Naive B cell (primary cell): ENCODE data around the gene RAD18. TPM values are rescaled to one million over a fixed set of nuclear protein-coding genes. Genes with fewer than 3 reads are reported as not detected.

Experiments used
- ATAC-seq, 2 donors: fragments of 150-1000 bp; cut with Tn5 transposase; 2 replicates each; pipeline ENCODE4 v1.10.0; 2021; ENCODE audit warnings: low read depth in 2 of 2, mild to moderate bottlenecking in 2 of 2, moderate library complexity in 2 of 2
- DNase-seq: peaks from one replicate; pipeline ENCODE4 v3.0.0; 2022
- H3K27ac Mint-ChIP-seq, 6 donors: one replicate each; pipeline ENCODE4 v1.8.0; 2020 to 2022; ENCODE audit warnings: mild to moderate bottlenecking in 6 of 6, mixed read lengths in 6 of 6, moderate library complexity in 5 of 6, inconsistent platforms in 2 of 6
- H3K27me3 Mint-ChIP-seq, 3 donors: one replicate each; pipeline ENCODE4 v1.8.0; 2021 to 2022; ENCODE audit warnings: mixed read lengths in 3 of 3, mild to moderate bottlenecking in 1 of 3
- H3K36me3 Mint-ChIP-seq, 2 donors: one replicate each; pipeline ENCODE4 v1.8.0; 2020 to 2022; ENCODE audit warnings: mixed read lengths in 2 of 2, inconsistent platforms in 1 of 2, mild to moderate bottlenecking in 1 of 2
- H3K4me1 Mint-ChIP-seq, 3 donors: one replicate each; pipeline ENCODE4 v1.8.0; 2020 to 2022; ENCODE audit warnings: mixed read lengths in 3 of 3, inconsistent platforms in 1 of 3, mild to moderate bottlenecking in 1 of 3, moderate library complexity in 1 of 3
- H3K4me3 Mint-ChIP-seq, 8 donors: one replicate each; pipeline ENCODE4 v1.8.0; 2020 to 2022; ENCODE audit warnings: mild to moderate bottlenecking in 8 of 8, mixed read lengths in 8 of 8, moderate library complexity in 8 of 8, inconsistent platforms in 2 of 8
- H3K9me3 Mint-ChIP-seq, 7 donors: one replicate each; pipeline ENCODE4 v1.8.0; 2020 to 2022; ENCODE audit warnings: mixed read lengths in 7 of 7, mild to moderate bottlenecking in 5 of 7, inconsistent platforms in 2 of 7, moderate library complexity in 1 of 7
- polyA plus RNA-seq, 6 donors: library from polyadenylated mRNA; unstranded; fragments of 300-500 nt; fragmentation: Illumina TruSeq; gene quantifications; one replicate each; pipeline ENCODE4 v1.2.3, GENCODE V29; 2021; ENCODE audit warnings: low read depth in 6 of 6

The RAD18 gene
- polyA plus RNA-seq, 6 donors from 2014 or later: 13.5 to 20.9 (median 19.0) TPM

GRCh38 chr3:8856721-8857120, 106.6 kb downstream of the RAD18 start:
- no peaks in the 10 kb centered on the region for H3K4me1 Mint-ChIP-seq
- no peaks in the 10 kb centered on the region for H3K27me3 Mint-ChIP-seq
- H3K4me3 Mint-ChIP-seq: no peak overlapping the region
- no peaks in the 10 kb centered on the region for H3K9me3 Mint-ChIP-seq
- H3K27ac Mint-ChIP-seq: no peak overlapping the region
- no peak for ATAC-seq
- peaks cover 0 to 5% of the 10 kb centered on the region in 2 donors for H3K36me3 Mint-ChIP-seq
- DNase-seq: no peak

GRCh38 chr3:8856071-8856470, 107.2 kb downstream of the RAD18 start:
- ATAC-seq: no peak
- H3K4me3 Mint-ChIP-seq: no peak overlapping the region
- no peak for DNase-seq
- peaks cover 0 to under 1% of the 10 kb centered on the region in 2 donors for H3K36me3 Mint-ChIP-seq
- no peaks in the 10 kb centered on the region for H3K27me3 Mint-ChIP-seq
- no peaks in the 10 kb centered on the region for H3K9me3 Mint-ChIP-seq
- H3K27ac Mint-ChIP-seq: no peak overlapping the region
- H3K4me1 Mint-ChIP-seq: no peaks in the 10 kb centered on the region

DNA sequence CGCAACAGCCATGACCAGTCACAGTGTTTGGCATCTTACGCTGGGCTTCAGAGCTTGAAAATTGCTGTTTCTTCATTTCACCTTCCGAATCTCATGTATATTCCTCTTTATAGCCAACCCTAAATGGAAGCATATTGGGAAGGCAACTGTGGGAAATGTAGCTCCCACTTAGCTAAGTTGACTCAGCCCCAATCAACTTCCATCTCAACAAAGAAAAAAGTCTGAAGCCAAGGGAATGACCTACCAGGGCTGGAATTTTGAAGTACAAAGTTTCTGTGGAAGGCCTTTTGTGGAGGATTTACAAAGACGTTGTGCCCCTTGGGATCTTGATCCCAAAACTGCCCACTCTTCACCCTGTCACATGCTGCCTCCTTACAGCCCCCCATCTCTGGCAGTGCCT, 108.6 kb downstream of the RAD18 start:
- no peaks in the 10 kb centered on the region for H3K36me3 Mint-ChIP-seq
- ATAC-seq: no peak
- H3K4me1 Mint-ChIP-seq: no peaks in the 10 kb centered on the region
- no peak overlapping the region for H3K4me3 Mint-ChIP-seq
- H3K27ac Mint-ChIP-seq: no peak overlapping the region
- no peaks in the 10 kb centered on the region for H3K9me3 Mint-ChIP-seq
- H3K27me3 Mint-ChIP-seq: no peaks in the 10 kb centered on the region
- no peak for DNase-seq

DNA sequence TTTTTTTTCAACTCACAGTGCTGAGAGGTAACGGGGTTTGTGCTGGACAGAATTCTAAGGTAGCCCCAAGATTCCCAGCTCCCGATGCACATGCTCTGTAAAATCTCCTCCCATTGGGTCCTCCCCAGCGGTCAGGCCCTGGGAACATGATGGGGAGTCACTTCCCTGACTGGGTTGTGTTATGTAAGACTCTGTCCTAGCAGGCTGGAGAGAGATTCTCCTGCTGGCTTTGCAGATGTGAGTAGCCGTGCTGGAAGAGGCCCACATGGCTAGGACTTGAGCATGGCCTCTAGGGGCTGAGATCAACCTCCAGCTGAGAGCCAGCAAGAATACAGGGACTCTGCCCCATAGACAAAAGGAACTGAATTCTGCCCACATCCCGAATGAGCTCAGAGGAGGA, 110.2 kb downstream of the RAD18 start:
- Mint-ChIP-seq H3K4me1 (no peaks in the 10 kb centered on the region), H3K36me3 (no peaks in the 10 kb centered on the region)
- DNase-seq: no peak

GRCh38 chr3:8852511-8852910, 110.8 kb downstream of the RAD18 start:
- DNase-seq (no peak), ATAC-seq (no peak)
- Mint-ChIP-seq H3K36me3 (no peaks in the 10 kb centered on the region), H3K4me1 (no peaks in the 10 kb centered on the region), H3K4me3 (no peak overlapping the region), H3K9me3 (no peaks in the 10 kb centered on the region), H3K27me3 (no peaks in the 10 kb centered on the region), H3K27ac (no peak overlapping the region)

More for the DNA sequence above, 110.2 kb downstream of the RAD18 start:
- H3K27ac Mint-ChIP-seq: no peak overlapping the region
- ATAC-seq: no peak
- no peaks in the 10 kb centered on the region for H3K9me3 Mint-ChIP-seq
- H3K4me3 Mint-ChIP-seq: no peak overlapping the region
- H3K27me3 Mint-ChIP-seq: no peaks in the 10 kb centered on the region

DNA sequence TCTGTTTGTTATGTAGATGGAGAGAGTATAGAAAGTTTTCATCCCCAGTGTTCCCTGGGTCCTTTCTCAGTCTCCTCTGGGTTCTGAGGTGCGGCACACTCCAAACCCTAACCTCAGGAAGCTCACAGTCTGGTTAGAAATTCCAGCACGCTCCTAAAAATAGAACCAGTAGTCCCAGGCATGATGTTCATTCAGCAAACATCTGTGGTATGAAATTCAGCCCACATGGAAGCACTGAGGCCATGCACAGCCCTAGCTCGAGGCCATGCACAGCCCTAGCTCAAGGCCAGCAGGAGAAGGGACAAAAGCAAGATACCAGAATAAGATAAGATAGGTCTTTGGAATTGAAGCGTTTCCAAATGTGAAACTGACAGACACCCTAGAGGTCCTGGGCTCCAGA, 111.6 kb downstream of the RAD18 start:
- Mint-ChIP-seq H3K27ac (no peak overlapping the region), H3K27me3 (no peaks in the 10 kb centered on the region), H3K9me3 (no peaks in the 10 kb centered on the region), H3K4me1 (no peaks in the 10 kb centered on the region), H3K4me3 (no peak overlapping the region), H3K36me3 (no peaks in the 10 kb centered on the region)
- DNase-seq: no peak
- ATAC-seq: no peak

DNA sequence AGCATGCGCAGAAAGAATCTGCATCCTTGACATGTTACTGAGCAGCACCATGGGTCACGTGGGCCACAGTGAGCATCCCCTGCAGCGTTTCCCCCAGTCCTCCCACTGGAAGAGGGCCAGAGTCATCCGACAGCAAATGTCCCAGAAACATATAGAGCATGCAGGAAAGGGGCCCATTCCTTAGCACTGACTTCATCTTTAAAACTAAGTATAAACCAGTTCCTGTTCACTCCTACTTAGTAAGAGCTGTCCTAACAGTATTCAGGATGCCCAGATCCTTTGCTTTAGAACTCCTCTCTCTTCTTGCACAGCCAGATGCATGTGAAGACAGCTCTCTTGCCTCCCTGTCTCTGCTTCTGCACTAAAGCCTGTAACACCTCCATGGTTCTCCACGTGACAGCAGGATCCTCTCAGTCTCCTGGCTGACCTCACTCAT, 114.6 kb downstream of the RAD18 start:
- DNase-seq: no peak
- no peaks in the 10 kb centered on the region for H3K27me3 Mint-ChIP-seq
- H3K36me3 Mint-ChIP-seq: no peaks in the 10 kb centered on the region
- ATAC-seq: no peak
- no peaks in the 10 kb centered on the region for H3K9me3 Mint-ChIP-seq
- no peak overlapping the region for H3K27ac Mint-ChIP-seq
- no peaks in the 10 kb centered on the region for H3K4me1 Mint-ChIP-seq
- no peak overlapping the region for H3K4me3 Mint-ChIP-seq

DNA sequence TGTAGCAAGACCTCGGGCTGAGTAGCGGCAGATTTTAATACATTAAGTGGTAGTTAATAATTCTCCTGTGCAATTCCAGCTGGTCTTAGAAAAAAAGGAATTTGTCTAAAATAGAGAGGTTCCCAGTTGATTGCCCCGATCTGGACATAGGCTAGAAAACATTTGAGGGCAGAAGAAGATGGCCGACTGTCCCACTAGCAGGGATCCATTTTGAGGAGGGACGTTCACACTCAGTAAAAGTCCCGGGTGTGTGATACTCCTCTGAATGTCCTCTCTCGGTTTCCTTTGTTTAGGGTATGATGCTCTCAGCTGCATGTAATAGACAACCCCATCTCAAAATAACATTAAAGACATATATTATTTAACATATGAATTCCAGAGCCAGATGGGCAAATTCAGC, 116.0 kb downstream of the RAD18 start:
- Mint-ChIP-seq H3K9me3 (peaks cover 0 to 4% (median 0%) of the 10 kb centered on the region in 7 donors), H3K4me3 (no peak overlapping the region), H3K36me3 (no peaks in the 10 kb centered on the region), H3K27ac (no peak overlapping the region), H3K4me1 (no peaks in the 10 kb centered on the region), H3K27me3 (no peaks in the 10 kb centered on the region)
- DNase-seq (no peak), ATAC-seq (no peak)

- ATAC-seq: no peak
- Mint-ChIP-seq H3K4me1 (no peaks in the 10 kb centered on the region), H3K36me3 (no peaks in the 10 kb centered on the region), H3K27me3 (no peaks in the 10 kb centered on the region), H3K9me3 (peaks cover 0 to 4% (median 0%) of the 10 kb centered on the region in 7 donors), H3K27ac (no peak overlapping the region), H3K4me3 (no peak overlapping the region)
- DNase-seq: no peak
Measured at GRCh38 chr3:8846176-8846575, 117.1 kb downstream of the RAD18 start.

GRCh38 chr3:8845641-8846040, 117.6 kb downstream of the RAD18 start:
- Mint-ChIP-seq H3K4me1 (no peaks in the 10 kb centered on the region), H3K4me3 (no peak overlapping the region), H3K36me3 (no peaks in the 10 kb centered on the region), H3K9me3 (peaks cover 0 to 4% (median 0%) of the 10 kb centered on the region in 7 donors), H3K27ac (no peak overlapping the region), H3K27me3 (no peaks in the 10 kb centered on the region)
- no peak for ATAC-seq
- no peak for DNase-seq

- no peaks in the 10 kb centered on the region for H3K4me1 Mint-ChIP-seq
- no peak overlapping the region for H3K27ac Mint-ChIP-seq
- DNase-seq (no peak), ATAC-seq (no peak)
- peaks cover 0 to 4% (median 0%) of the 10 kb centered on the region in 7 donors for H3K9me3 Mint-ChIP-seq
- H3K27me3 Mint-ChIP-seq: no peaks in the 10 kb centered on the region
- no peak overlapping the region for H3K4me3 Mint-ChIP-seq
- no peaks in the 10 kb centered on the region for H3K36me3 Mint-ChIP-seq
Measured at GRCh38 chr3:8843347-8843746, 119.9 kb downstream of the RAD18 start.

- Mint-ChIP-seq H3K4me3 (no peak overlapping the region), H3K27ac (no peak overlapping the region), H3K4me1 (no peaks in the 10 kb centered on the region), H3K27me3 (no peaks in the 10 kb centered on the region), H3K9me3 (peaks cover 0 to 4% (median 0%) of the 10 kb centered on the region in 7 donors), H3K36me3 (no peaks in the 10 kb centered on the region)
- ATAC-seq (no peak), DNase-seq (no peak)
Measured at GRCh38 chr3:8842293-8842692, 121.0 kb downstream of the RAD18 start.

DNA sequence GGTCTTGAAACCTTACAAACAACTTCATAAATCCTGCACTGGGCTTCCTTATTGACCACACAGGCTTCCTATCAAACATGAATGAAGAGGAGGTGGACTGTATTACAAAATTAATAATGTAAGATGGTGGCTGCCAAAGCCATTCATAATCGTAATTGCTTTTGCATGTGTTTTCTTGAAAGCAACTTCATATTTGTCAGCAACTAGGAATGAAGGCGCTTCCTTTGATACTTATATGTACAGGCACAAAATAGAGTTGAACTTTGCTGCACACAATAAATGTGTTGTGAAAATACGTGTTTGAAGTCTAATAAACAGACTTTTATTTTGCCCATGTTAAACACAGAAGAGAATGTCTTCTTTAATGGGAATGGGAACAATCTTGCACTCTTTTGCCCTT, 121.8 kb downstream of the RAD18 start:
- H3K36me3 Mint-ChIP-seq: no peaks in the 10 kb centered on the region
- ATAC-seq (no peak), DNase-seq (no peak)
- no peak overlapping the region for H3K4me3 Mint-ChIP-seq
- no peaks in the 10 kb centered on the region for H3K27me3 Mint-ChIP-seq
- peaks cover 0 to 4% (median 0%) of the 10 kb centered on the region in 7 donors for H3K9me3 Mint-ChIP-seq
- no peak overlapping the region for H3K27ac Mint-ChIP-seq
- no peaks in the 10 kb centered on the region for H3K4me1 Mint-ChIP-seq

DNA sequence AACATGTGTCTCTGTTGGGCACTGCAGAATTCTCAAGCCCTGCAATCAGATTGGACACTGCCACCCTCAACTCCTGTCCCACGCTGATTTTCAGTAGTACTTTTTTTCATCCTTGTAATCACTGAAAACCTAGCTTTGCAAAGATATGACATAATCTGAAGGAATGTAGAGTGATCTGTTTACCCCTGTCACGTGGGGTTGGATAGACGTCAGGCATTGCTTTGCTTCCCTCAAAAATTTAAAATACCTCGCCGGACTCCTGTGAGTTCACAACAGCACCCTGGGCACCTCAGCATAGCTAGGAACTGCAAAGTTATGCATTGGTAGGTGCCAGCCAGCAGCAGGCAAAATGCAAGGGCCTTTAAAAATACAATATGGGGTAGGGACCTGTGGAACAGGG, 122.7 kb downstream of the RAD18 start:
- no peaks in the 10 kb centered on the region for H3K4me1 Mint-ChIP-seq
- peaks cover 0 to 4% (median 0%) of the 10 kb centered on the region in 7 donors for H3K9me3 Mint-ChIP-seq
- no peaks in the 10 kb centered on the region for H3K27me3 Mint-ChIP-seq
- H3K4me3 Mint-ChIP-seq: no peak overlapping the region
- H3K36me3 Mint-ChIP-seq: no peaks in the 10 kb centered on the region
- H3K27ac Mint-ChIP-seq: no peak overlapping the region
- ATAC-seq (no peak), DNase-seq (no peak)

GRCh38 chr3:8839607-8840325, 123.5 kb downstream of the RAD18 start:
- H3K9me3 Mint-ChIP-seq: peaks cover 0 to 4% (median 0%) of the 10 kb centered on the region in 7 donors
- H3K36me3 Mint-ChIP-seq: no peaks in the 10 kb centered on the region
- ATAC-seq: no peak
- H3K27ac Mint-ChIP-seq: no peak overlapping the region
- H3K27me3 Mint-ChIP-seq: no peaks in the 10 kb centered on the region
- no peak overlapping the region for H3K4me3 Mint-ChIP-seq
- no peak for DNase-seq
- no peaks in the 10 kb centered on the region for H3K4me1 Mint-ChIP-seq
